AG04449 (cell line): Measurements from ENCODE around the gene SH2D2A.

Source experiments
- CTCF ChIA-PET: fragments of 350-600 bp; formaldehyde crosslinking; extraction: SDS; loops from one replicate; lab custom pipeline; 2021; ENCODE audit warnings: antibody characterized with exemption; lab: Yijun Ruan, JAX
- POLR2A ChIA-PET: fragments of 400-600, 350-600 bp; formaldehyde crosslinking; extraction: SDS; loops from one replicate; lab custom pipeline; 2020; ENCODE audit warnings: antibody characterized with exemption, inconsistent platforms; lab: Yijun Ruan, JAX
- DNase-seq: peaks from one replicate; pipeline ENCODE4 v3.0.0-alpha.2; 2010; ENCODE audit warnings: low read depth, low spot score
- H3K4me3 ChIP-seq: 2 replicates; pipeline ENCODE4 v1.5.1; 2011; ENCODE audit warnings: low read depth, mild to moderate bottlenecking, control low read depth, low read length
- TF ChIP-seq, protein P1 (sequence below): IDR thresholded peaks from one replicate; pipeline ENCODE4 v1.5.1; 2011; ENCODE audit warnings: mild to moderate bottlenecking, moderate library complexity, low read length, control low read depth, inconsistent platforms; ENCODE audit not compliant: insufficient read depth; ENCODE audit errors: missing control alignments

Gene SH2D2A

DNA sequence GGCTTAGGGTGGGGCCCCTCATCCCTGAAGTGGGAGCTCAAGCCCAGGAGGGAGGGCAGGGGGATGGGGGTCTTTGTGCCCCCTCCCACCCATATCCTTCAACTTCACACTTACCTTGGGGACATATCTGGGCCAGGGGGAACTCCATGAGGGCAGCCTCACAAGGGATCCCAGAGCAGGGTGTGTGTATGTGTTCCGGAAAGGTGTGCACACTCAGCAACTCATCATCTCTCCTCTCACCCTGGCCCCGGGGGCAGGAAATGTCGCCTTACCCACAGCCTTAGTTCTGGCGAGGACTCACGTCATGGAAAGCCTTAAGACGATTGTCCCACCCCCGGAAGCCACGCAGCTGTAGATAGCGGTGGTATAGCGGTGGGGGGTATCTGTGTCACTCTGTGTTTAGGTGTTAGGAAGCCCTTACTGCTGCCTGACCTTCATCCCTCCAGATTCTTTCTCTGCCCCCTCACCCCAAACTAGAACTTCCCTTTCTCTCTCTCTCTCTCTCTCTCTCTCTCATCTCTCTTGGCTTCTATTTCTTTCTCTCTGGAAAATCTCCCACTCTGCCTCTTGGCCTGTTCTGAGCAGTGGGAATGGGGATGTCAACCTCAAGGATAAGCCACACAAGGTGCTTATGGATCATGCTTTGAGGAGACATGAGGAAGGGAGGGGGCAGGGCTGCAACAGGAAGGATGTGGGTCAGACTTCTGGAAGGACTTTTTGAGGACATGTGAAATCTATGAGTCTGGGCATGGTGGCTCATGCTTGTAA is at the start of gene SH2D2A:
SH2D2A (minus strand) TSS at position 288 of the 768 bp plus-strand sequence; CDS start at position 148, 140 bp downstream.
- POLR2A ChIA-PET = no interaction called here
- CTCF ChIA-PET = interaction anchor here (0.9 to 29.3 kb wide), 4 partner anchors 15 to 43 kb away, joined by 3 to 476 read pairs (median 68); partner anchors contain the start of genes INSRR and NTRK1
- DNase-seq = no peak
- TF ChIP-seq, protein P1, sequence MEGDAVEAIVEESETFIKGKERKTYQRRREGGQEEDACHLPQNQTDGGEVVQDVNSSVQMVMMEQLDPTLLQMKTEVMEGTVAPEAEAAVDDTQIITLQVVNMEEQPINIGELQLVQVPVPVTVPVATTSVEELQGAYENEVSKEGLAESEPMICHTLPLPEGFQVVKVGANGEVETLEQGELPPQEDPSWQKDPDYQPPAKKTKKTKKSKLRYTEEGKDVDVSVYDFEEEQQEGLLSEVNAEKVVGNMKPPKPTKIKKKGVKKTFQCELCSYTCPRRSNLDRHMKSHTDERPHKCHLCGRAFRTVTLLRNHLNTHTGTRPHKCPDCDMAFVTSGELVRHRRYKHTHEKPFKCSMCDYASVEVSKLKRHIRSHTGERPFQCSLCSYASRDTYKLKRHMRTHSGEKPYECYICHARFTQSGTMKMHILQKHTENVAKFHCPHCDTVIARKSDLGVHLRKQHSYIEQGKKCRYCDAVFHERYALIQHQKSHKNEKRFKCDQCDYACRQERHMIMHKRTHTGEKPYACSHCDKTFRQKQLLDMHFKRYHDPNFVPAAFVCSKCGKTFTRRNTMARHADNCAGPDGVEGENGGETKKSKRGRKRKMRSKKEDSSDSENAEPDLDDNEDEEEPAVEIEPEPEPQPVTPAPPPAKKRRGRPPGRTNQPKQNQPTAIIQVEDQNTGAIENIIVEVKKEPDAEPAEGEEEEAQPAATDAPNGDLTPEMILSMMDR = no peak
- no peak within 1 kb of the TSS for H3K4me3 ChIP-seq

DNA sequence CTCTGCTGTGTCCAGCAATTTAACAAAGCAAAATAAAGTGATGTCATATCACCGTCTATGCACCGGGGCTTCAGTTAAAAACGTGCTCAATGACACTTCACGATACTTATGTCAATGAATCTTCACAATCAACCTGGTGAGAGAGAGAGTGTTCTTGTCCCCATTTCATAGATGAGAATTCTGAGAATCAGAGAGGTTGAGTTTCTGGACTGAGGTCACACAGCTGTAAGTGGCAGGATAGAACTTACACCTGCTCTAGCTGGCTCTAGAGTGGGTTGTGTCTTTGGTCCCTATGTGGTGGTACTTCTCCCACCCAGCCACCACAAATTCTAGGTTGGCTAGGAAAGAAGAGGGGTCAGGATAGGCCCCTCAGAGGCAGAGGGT is 49.2 kb upstream of the SH2D2A start:
- no peak overlapping the region for H3K4me3 ChIP-seq
- CTCF ChIA-PET = interaction anchor here (1.5 to 16.4 kb wide), 2 partner anchors 23 to 65 kb away, joined by 6 to 175 read pairs; partner anchors contain the start of gene PEAR1
- POLR2A ChIA-PET = no interaction called here
- DNase-seq = no peak
- TF ChIP-seq, protein P1 = no peak

DNA sequence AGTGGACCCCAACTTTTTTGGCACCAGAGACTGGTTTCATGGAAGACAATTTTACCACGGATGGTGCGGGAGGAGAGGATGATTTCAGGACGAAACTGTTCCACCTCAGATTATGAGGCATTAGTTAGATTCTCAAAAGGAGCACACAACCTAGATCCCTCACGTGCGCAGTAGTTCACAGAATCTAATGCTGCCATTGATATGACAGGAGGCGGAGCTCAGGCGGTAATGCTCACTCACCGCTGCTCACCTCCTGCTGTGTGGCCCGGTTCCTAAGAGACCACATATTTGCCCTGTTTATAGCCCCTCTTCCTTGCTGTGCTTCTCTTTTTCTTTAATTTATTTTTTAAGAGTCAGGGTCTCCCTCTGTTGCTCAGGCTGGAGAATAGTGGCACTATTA is 48.6 kb upstream of the SH2D2A start:
- DNase-seq = no peak
- no peak overlapping the region for H3K4me3 ChIP-seq
- ChIA-PET CTCF (interaction anchor here (1.4 to 16.4 kb wide), 3 partner anchors 23 to 64 kb away, joined by 4 to 175 read pairs (median 6); partner anchors contain the start of gene PEAR1), POLR2A (no interaction called here)
- TF ChIP-seq, protein P1 = no peak

DNA sequence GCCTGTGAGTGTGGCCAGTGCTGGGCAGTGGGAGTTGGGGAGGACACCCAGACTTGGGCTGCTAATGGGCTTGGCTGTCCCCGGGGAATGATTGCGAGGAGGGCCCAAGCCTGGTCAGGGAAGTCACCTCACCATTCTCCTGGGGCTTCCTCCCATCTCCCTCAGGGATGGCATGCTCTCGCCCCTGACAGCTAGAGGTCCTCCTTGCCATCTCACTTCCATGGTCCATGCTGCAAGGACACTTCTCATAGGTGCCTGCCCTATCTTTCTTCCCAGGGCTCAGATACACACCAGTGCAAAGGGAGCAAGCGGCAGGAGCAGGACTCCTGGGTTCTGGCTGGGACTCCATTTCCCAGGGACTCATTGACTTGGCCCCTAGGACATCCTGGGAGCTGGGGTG is 48.1 kb upstream of the SH2D2A start:
- H3K4me3 ChIP-seq = no peak overlapping the region
- ChIA-PET POLR2A (interaction anchor here (0.6 kb wide), 1 partner anchor 28 kb away, joined by 3 read pairs; no protein-coding TSS in a partner anchor), CTCF (interaction anchor here (1.4 to 16.4 kb wide), 4 partner anchors 24 to 138 kb away, joined by 4 to 192 read pairs (median 90); partner anchors contain the start of genes ISG20L2, METTL25B and PEAR1)
- no peak for DNase-seq
- TF ChIP-seq, protein P1 = no peak

DNA sequence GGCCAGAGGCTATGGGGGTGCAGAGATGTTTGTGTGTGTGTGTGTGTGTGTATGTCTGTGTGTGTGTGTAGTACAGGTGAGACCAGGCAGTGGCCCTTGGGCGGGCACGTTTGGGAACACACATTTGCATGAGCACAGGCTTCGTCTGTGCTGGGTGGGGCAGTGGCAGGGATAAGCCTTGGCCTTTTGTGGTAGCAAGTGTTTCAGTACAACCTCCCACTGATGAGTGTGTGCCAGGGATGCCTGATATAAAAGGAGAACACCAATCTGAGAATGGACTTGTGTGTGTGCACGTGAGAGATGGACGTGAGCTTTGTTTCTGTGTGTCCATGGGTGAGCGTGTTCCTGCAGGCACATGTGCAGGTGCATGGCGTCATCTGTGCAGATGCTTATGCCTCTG is 47.0 kb upstream of the SH2D2A start:
- no peak for DNase-seq
- CTCF ChIA-PET = interaction anchor here (1.2 to 16.4 kb wide), 4 partner anchors 25 to 175 kb away, joined by 3 to 476 read pairs (median 184); partner anchors contain the start of genes ISG20L2, METTL25B, PEAR1 and SH2D2A
- TF ChIP-seq, protein P1 = no peak
- no peak overlapping the region for H3K4me3 ChIP-seq
- POLR2A ChIA-PET = no interaction called here
